H9 (cell line): ENCODE results near the gene LDLRAD4. TPM values are rescaled to one million over a fixed set of nuclear protein-coding genes. Genes with fewer than 3 reads are reported as not detected.
"Not testable (repeated sequence)": the region's sequence is repeated elsewhere in the genome, so short reads cannot be mapped to it uniquely, and the experiment has no call there.

Experiments
- DNase-seq: peaks from one replicate; pipeline ENCODE4 v3.0.0-alpha.2; 2017
- H2AFZ ChIP-seq: one replicate; pipeline ENCODE4 v1.6.1; 2013; ENCODE audit warnings: mild to moderate bottlenecking, low read length, control low read depth, moderate library complexity
- H2AK5ac ChIP-seq: 2 replicates; pipeline ENCODE4 v1.6.1; 2013; ENCODE audit warnings: low read length, control low read depth, mixed read lengths; ENCODE audit not compliant: insufficient read length
- H2BK120ac ChIP-seq: one replicate; pipeline ENCODE4 v1.6.1; 2013; ENCODE audit warnings: low read depth, mild to moderate bottlenecking, low read length, control low read depth, inconsistent platforms; ENCODE audit not compliant: poor library complexity, severe bottlenecking
- H2BK12ac ChIP-seq: 2 replicates; pipeline ENCODE4 v1.6.1; 2013; ENCODE audit warnings: low read length, control low read depth, mixed read lengths, low read depth; ENCODE audit not compliant: insufficient read length
- H2BK15ac ChIP-seq: 2 replicates; pipeline ENCODE4 v1.6.1; 2013; ENCODE audit warnings: low read depth, low read length, control low read depth
- H2BK20ac ChIP-seq: one replicate; pipeline ENCODE4 v1.6.1; 2013; ENCODE audit warnings: low read depth, mild to moderate bottlenecking, low read length, control low read depth, inconsistent platforms; ENCODE audit not compliant: poor library complexity, severe bottlenecking
- H2BK5ac ChIP-seq: 2 replicates; pipeline ENCODE4 v1.6.1; 2013; ENCODE audit warnings: low read length, control low read depth, mixed read lengths; ENCODE audit not compliant: insufficient read length
- H3K14ac ChIP-seq: 2 replicates; pipeline ENCODE4 v1.6.1; 2013; ENCODE audit warnings: low read length, control low read depth; ENCODE audit not compliant: insufficient read depth
- H3K18ac ChIP-seq: 2 replicates; pipeline ENCODE4 v1.6.1; 2013; ENCODE audit warnings: low read depth, mild to moderate bottlenecking, mixed read lengths, low read length, control low read depth; ENCODE audit not compliant: insufficient read length
- H3K23ac ChIP-seq: 2 replicates; pipeline ENCODE4 v1.6.1; 2013; ENCODE audit warnings: low read length, control low read depth, mixed read lengths, low read depth; ENCODE audit not compliant: insufficient read length
- H3K23me2 ChIP-seq: 2 replicates; pipeline ENCODE4 v1.6.1; 2013; ENCODE audit warnings: low read depth, mild to moderate bottlenecking, mixed read lengths, low read length, control low read depth; ENCODE audit not compliant: insufficient read length, poor library complexity, severe bottlenecking
- H3K27ac ChIP-seq: 2 replicates; pipeline ENCODE4 v1.5.1; 2013; ENCODE audit warnings: low read length, control low read depth, mixed read lengths, low read depth; ENCODE audit not compliant: insufficient read length
- H3K27me3 ChIP-seq: 2 replicates; pipeline ENCODE4 v1.6.1; 2013; ENCODE audit warnings: low read length, control low read depth, inconsistent platforms; ENCODE audit not compliant: insufficient read depth
- H3K4ac ChIP-seq: 2 replicates; pipeline ENCODE4 v1.6.1; 2013; ENCODE audit warnings: low read depth, mild to moderate bottlenecking, control low read depth, inconsistent platforms, low read length, moderate library complexity
- H3K4me1 ChIP-seq: 2 replicates; pipeline ENCODE4 v1.6.1; 2013; ENCODE audit warnings: low read length, control low read depth, inconsistent platforms; ENCODE audit not compliant: insufficient read depth
- H3K4me2 ChIP-seq: 2 replicates; pipeline ENCODE4 v1.6.1; 2013; ENCODE audit warnings: low read length, control low read depth, mixed read lengths; ENCODE audit not compliant: insufficient read length, insufficient read depth
- H3K56ac ChIP-seq: 2 replicates; pipeline ENCODE4 v1.6.1; 2013; ENCODE audit warnings: low read depth, mild to moderate bottlenecking, mixed read lengths, low read length, control low read depth; ENCODE audit not compliant: insufficient read length
- H3K79me1 ChIP-seq: 2 replicates; pipeline ENCODE4 v1.6.1; 2013; ENCODE audit warnings: low read depth, mild to moderate bottlenecking, moderate library complexity, low read length, control low read depth, inconsistent platforms; ENCODE audit not compliant: insufficient read depth, poor library complexity, severe bottlenecking
- H3K79me2 ChIP-seq: 2 replicates; pipeline ENCODE4 v1.6.1; 2013; ENCODE audit warnings: low read length, control low read depth, inconsistent platforms; ENCODE audit not compliant: insufficient read depth
- H3K9ac ChIP-seq: 2 replicates; pipeline ENCODE4 v1.6.1; 2013; ENCODE audit warnings: low read length, control low read depth, mixed read lengths; ENCODE audit not compliant: insufficient read length; ENCODE audit errors: extremely low read depth
- H3K9me3 ChIP-seq: one replicate; pipeline ENCODE4 v1.6.1; 2013; ENCODE audit warnings: low read depth, low read length, inconsistent platforms; ENCODE audit not compliant: control insufficient read depth
- H3T11ph ChIP-seq: one replicate; pipeline ENCODE4 v1.6.1; 2013; ENCODE audit warnings: mild to moderate bottlenecking, low read length, control low read depth, inconsistent platforms
- H4K20me1 ChIP-seq: one replicate; pipeline ENCODE4 v1.6.1; 2013; ENCODE audit not compliant: control insufficient read depth, insufficient read length, insufficient read depth
- H4K5ac ChIP-seq: 2 replicates; pipeline ENCODE4 v1.6.1; 2013; ENCODE audit warnings: low read depth, mild to moderate bottlenecking, mixed read lengths, low read length, control low read depth; ENCODE audit not compliant: insufficient read length
- H4K8ac ChIP-seq: replicated peaks from 2 replicates; pipeline ENCODE4 v1.6.1; 2013; ENCODE audit warnings: low read length, control low read depth, mixed read lengths, low read depth; ENCODE audit not compliant: insufficient read length
- H4K91ac ChIP-seq: 2 replicates; pipeline ENCODE4 v1.6.1; 2013; ENCODE audit warnings: low read depth, mild to moderate bottlenecking, moderate library complexity, mixed read lengths, low read length, control low read depth; ENCODE audit not compliant: insufficient read length
- H3K27ac Mint-ChIP-seq, 3 experiments: 2 replicates in 2 of 3; 3 replicates in 1 of 3; pipeline ENCODE4 v1.8.0; 2020 to 2021; ENCODE audit warnings: mixed read lengths in 3 of 3, mild to moderate bottlenecking in 1 of 3, moderate library complexity in 1 of 3
- H3K27me3 Mint-ChIP-seq: 2 replicates; pipeline ENCODE4 v1.8.0; 2021; ENCODE audit warnings: low read depth, mild to moderate bottlenecking, moderate library complexity, mixed read lengths
- H3K36me3 Mint-ChIP-seq, 3 experiments: 2 replicates in 2 of 3; 3 replicates in 1 of 3; pipeline ENCODE4 v1.8.0; 2020 to 2021; ENCODE audit warnings: low read depth in 3 of 3, mixed read lengths in 3 of 3; ENCODE audit not compliant: insufficient read depth in 1 of 3
- H3K4me1 Mint-ChIP-seq, 2 experiments: 2 replicates each; pipeline ENCODE4 v1.8.0; 2020; ENCODE audit warnings: mixed read lengths in 2 of 2
- H3K4me3 Mint-ChIP-seq, 2 experiments: 2 replicates in 1 of 2; 3 replicates in 1 of 2; pipeline ENCODE4 v1.8.0; 2020 to 2021; ENCODE audit warnings: mild to moderate bottlenecking in 2 of 2, mixed read lengths in 2 of 2, moderate library complexity in 1 of 2
- H3K9me3 Mint-ChIP-seq, 2 experiments: 2 replicates in 1 of 2; 3 replicates in 1 of 2; pipeline ENCODE4 v1.8.0; 2020; ENCODE audit warnings: mild to moderate bottlenecking in 2 of 2, mixed read lengths in 2 of 2, moderate library complexity in 1 of 2
- CTCF ChIP-seq: fragments of 200-600 bp; sonication (generic); conservative IDR thresholded peaks from 3 replicates; pipeline ENCODE4 v1.8.0; 2021; ENCODE audit warnings: antibody characterized with exemption, mild to moderate bottlenecking
- WGBS: extraction: QIAGEN DNeasy Blood & Tissue Kit; methylation state at CpG from one replicate; pipeline ENCODE4 v1.1.7; 2013; ENCODE audit warnings: missing lambda C conversion rate, low lambda C conversion rate, mixed read lengths; ENCODE audit not compliant: insufficient read length; ENCODE audit errors: extremely low coverage; 5-methylcytosine and 5-hydroxymethylcytosine counted together
- total RNA-seq: library from RNA; stranded (reverse); gene quantifications from 2 replicates; pipeline ENCODE4 v1.2.1, GENCODE V29; 2021

The LDLRAD4 gene
- total RNA-seq, 1 experiment from 2014 or later = 3.9 TPM

DNA sequence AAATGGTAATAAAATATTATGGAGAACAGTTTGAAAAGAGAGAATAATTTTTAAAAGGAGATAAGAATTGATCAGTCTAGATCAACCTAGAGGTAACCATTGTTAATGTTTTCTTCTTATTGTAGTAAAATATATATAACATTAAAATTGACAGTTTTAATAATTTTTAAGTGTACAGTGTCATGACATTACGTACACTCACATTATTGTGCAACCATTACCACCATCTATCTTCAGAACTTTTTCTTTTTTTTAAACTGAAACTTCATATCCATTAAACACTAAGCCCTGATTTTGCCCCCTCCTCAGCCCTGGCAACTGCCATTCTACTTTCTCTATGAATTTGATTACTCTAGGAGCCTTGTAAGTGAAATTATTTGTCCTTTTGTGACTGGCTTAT lies 121.1 kb downstream of the LDLRAD4 start:
- H3K4me1 ChIP-seq = no peaks in the 10 kb centered on the region
- no peak overlapping the region for H2BK20ac ChIP-seq
- H3K36me3 Mint-ChIP-seq = peaks cover 2 to 13% (median 9%) of the 10 kb centered on the region in 3 experiments; a peak in 6 of 7 replicates
- H3K23me2 ChIP-seq = no peaks in the 10 kb centered on the region
- no peaks in the 10 kb centered on the region for H3K27me3 ChIP-seq
- TF ChIP-seq CTCF = no peak
- H3K23ac ChIP-seq = no peak overlapping the region
- H3K4me3 Mint-ChIP-seq = no peak overlapping the region
- H3K4ac ChIP-seq = no peak overlapping the region
- H4K5ac ChIP-seq = no peak overlapping the region
- DNase-seq = no peak
- H3K4me2 ChIP-seq = no peak overlapping the region
- no peak overlapping the region for H3K9ac ChIP-seq
- peaks cover 5 to 13% of the 10 kb centered on the region in 2 experiments for H3K4me1 Mint-ChIP-seq
- H3K79me2 ChIP-seq = no peaks in the 10 kb centered on the region
- H3K9me3 ChIP-seq = no peaks in the 10 kb centered on the region
- H2BK12ac ChIP-seq = no peak overlapping the region
- no peaks in the 10 kb centered on the region for H4K20me1 ChIP-seq
- no CpG with 5 or more reads among the region's 1 CpG for WGBS
- no peak overlapping the region for H3K14ac ChIP-seq
- H3T11ph ChIP-seq = no peak overlapping the region
- no peaks in the 10 kb centered on the region for H3K79me1 ChIP-seq
- no peak overlapping the region for H3K18ac ChIP-seq
- no peak overlapping the region for H2AFZ ChIP-seq
- H2BK5ac ChIP-seq = no peak overlapping the region
- no peak overlapping the region for H4K91ac ChIP-seq
- H2BK15ac ChIP-seq = no peak overlapping the region
- H2BK120ac ChIP-seq = no peak overlapping the region
- no peak overlapping the region for H2AK5ac ChIP-seq
- H3K9me3 Mint-ChIP-seq = peaks cover 25 to 29% of the 10 kb centered on the region in 2 experiments; a peak in 4 of 5 replicates
- no peaks in the 10 kb centered on the region; the same call in 1 of the 2 replicates for H3K27me3 Mint-ChIP-seq
- H3K27ac ChIP-seq = no peak overlapping the region
- H3K56ac ChIP-seq = no peak overlapping the region
- no peak overlapping the region for H4K8ac ChIP-seq
- H3K27ac Mint-ChIP-seq = no peak overlapping the region

- DNase-seq, H3K4me1 ChIP-seq, H3K27me3 ChIP-seq, H2BK12ac ChIP-seq, H3K9ac ChIP-seq, H3K9me3 ChIP-seq, H3K4me1 Mint-ChIP-seq, H2BK15ac ChIP-seq, H4K5ac ChIP-seq, H2BK5ac ChIP-seq, H3K56ac ChIP-seq, H3K14ac ChIP-seq, H3K79me2 ChIP-seq, H3K4ac ChIP-seq, H4K8ac ChIP-seq, H3K23ac ChIP-seq, H4K91ac ChIP-seq, H4K20me1 ChIP-seq, H3K23me2 ChIP-seq, H3K27ac Mint-ChIP-seq, H2AK5ac ChIP-seq, H3K18ac ChIP-seq, H3T11ph ChIP-seq, H2BK120ac ChIP-seq, H3K27me3 Mint-ChIP-seq, H3K27ac ChIP-seq, H2AFZ ChIP-seq, H2BK20ac ChIP-seq, H3K79me1 ChIP-seq, H3K4me2 ChIP-seq, H3K4me3 Mint-ChIP-seq: not testable (repeated sequence)
- Mint-ChIP-seq H3K36me3 (peaks cover 7 to 40% (median 25%) of the 10 kb centered on the region in 3 experiments), H3K9me3 (peaks cover 60 to 67% of the 10 kb centered on the region in 2 experiments)
These were observed 127.9 kb downstream of the LDLRAD4 start for GRCh38 chr18:13346449-13346848.
